Stimulated activated CD8-positive, alpha-beta memory T cell treated with anti-CD3 and anti-CD28 coated beads, Interleukin-7, amount 100 ng/mL, for 1 hour (primary cell): Measurements from ENCODE around the gene DMBT1.

Experiments
- DNase-seq, 2 donors: peaks; one replicate each; pipeline ENCODE4 v3.0.0-alpha.2; 2020; ENCODE audit warnings: low read depth in 2 of 2

The DMBT1 gene

DNA sequence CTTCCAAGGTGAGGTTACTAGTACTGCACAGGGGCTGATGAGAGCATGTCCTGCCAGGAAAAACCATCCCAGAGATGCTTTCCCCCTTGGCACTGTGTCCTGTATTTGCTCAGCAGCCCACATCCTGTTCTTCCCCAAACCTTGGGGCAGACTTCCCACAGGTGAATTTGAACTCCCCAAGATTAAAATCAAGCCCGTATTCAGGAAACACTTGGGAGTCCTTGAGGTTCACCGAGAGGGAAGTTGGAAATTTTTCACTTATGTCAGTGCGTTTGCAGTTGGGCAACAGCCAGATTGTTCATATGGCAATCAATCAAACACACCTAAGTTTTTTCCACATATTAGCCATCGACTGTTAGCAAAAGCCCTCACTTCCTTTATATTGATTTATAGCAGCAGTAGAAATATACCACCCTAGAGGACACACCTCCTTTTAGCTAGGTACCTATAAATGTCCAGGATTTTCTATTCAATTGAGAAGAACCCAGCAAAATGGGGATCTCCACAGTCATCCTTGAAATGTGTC is at the start of gene DMBT1:
TSS of gene DMBT1 (plus strand) at position 476 of the 526 bp plus-strand sequence. CDS start at position 493, 17 bp downstream.
- no peak for DNase-seq

DNA sequence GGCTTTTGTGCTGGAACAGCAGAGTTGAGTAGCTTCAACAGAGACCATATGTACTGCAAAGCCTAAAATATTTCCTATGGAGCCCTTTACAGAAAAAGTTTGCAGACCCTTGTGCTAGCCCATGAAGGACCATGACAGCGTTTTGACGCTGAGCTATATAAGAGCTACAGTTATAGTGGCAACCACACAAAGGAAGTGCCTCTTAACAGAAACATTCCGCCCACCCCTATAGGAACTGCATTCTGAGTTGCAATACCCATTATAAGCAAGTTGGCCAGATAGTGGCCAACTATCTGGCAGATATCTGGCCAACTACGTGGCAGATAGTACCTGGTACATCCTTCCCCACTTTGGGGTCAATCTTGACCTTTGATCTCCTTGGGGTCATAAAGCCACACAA is 47.5 kb upstream of the DMBT1 start:
- DNase-seq = no peak

DNA sequence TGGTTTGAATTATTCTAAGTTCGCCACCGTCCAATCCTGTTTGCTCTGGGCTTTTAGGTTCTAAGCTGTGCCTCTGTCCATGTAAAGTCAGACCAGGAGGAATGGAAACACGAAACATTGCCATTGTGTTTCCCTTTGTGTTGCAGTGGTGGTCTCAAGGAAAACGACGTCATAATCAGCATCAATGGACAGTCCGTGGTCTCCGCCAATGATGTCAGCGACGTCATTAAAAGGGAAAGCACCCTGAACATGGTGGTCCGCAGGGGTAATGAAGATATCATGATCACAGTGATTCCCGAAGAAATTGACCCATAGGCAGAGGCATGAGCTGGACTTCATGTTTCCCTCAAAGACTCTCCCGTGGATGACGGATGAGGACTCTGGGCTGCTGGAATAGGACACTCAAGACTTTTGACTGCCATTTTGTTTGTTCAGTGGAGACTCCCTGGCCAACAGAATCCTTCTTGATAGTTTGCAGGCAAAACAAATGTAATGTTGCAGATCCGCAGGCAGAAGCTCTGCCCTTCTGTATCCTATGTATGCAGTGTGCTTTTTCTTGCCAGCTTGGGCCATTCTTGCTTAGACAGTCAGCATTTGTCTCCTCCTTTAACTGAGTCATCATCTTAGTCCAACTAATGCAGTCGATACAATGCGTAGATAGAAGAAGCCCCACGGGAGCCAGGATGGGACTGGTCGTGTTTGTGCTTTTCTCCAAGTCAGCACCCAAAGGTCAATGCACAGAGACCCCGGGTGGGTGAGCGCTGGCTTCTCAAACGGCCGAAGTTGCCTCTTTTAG is 46.3 kb upstream of the DMBT1 start:
- no peak for DNase-seq

DNA sequence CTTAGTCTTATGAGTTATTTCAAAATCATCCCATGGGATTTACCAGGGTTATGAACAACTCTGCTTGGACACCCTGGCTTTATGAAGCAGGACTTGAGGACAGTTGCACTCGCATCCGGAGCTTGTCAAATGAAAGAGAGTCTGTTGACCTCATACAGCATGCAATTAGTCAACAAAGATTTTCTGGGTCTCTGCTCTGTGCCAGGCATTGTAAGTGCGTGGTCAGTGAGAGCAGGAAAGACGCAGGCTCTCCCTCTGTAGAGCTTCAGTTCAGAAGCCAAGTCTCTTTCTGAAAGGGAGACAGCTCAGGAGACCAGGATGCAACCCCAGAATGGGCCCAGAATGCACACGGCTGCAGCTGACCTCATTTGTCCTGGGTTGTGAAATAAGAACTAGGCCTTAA is 45.5 kb upstream of the DMBT1 start:
- no peak for DNase-seq

DNA sequence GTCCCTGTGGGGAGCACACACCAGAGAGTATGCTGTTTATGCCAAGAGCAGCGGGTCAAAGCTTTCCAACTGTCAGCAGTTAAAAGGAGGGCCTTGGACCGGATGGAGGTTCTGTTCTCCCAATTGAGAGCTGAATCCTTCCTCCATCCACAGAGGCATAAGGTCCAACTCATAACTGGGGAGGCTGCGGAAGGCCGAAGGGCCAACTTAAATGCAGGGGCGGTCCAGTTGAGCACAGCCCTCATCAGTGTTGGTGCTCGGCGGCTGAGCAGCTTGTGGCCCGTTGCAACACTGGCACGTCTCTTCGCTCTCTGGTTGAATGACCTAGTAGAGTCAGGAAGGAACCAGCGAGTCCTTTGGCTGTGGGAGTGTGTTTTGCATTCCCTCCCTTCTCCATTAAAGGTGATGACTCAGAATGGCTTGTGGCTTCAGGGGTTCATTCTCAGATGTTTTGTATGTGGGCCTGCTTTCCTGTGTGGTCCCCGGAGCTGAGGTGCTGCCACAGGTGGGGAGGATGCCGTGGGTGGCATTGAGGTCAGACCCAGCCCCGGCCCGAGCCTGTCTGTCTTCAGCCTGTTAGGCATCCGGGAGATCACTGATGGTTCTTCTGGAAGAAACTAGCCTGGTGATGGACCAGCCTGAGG is 44.8 kb upstream of the DMBT1 start:
- peak; percentile 6 to 23 for DNase-seq

DNA sequence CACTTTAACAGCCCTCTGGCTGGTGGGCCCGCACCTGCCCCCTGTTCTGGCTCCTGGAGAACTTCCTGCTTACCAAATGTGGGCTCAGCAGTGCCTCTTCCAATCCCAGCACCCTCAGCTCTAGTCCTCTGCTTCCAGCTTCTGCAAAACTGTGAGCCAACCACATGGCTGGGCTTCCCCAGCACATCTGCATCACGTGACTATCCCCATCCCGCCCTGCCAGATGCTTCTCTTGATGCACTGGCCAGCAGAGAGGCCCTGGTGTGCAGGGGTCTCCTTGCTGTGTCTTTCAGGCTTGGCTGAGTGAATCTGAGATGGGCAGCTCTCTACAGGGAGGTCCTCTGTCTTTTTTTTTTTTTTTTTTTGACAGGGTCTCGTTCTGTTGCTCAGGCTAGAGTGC is 43.8 kb upstream of the DMBT1 start:
- DNase-seq = no peak

DNA sequence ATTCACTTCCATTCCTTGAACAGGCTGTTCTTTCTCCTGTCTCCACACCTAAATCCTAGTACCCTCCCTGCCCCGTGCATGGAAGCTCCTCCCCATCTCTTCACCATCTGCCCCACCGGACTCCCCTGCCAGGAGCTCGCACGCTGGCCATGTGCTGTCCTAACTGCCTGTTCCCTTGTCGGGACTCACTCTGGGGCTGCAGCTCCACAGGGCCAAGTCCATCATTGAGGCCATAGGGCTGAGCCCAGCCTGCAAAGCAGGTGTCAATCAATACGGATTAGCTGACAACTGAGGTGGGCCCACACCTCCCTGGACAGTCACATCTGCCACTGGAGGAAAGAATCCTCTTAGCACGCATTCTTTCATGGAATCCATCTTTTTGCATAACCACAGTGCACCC is 41.4 kb upstream of the DMBT1 start:
- no peak for DNase-seq

DNA sequence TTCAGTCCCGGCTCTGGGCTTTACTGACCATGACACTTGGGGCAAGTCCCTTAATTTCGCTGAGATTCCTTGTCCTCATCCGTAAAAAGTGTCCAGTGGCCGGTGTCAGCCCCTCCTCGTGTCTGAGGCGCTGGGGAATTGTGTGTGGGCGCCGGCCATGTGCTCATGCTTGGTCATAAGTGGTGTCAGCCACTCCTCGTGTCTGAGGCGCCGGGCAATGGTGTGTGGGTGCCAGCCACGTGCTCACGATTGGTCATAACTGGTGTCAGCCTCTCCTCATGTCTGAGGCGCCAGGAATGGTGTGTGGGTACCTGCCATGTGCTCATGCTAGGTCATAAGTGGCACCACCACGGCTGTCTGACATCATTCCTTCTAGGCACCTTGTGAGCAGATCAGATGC is 40.7 kb upstream of the DMBT1 start:
- DNase-seq = no peak

DNA sequence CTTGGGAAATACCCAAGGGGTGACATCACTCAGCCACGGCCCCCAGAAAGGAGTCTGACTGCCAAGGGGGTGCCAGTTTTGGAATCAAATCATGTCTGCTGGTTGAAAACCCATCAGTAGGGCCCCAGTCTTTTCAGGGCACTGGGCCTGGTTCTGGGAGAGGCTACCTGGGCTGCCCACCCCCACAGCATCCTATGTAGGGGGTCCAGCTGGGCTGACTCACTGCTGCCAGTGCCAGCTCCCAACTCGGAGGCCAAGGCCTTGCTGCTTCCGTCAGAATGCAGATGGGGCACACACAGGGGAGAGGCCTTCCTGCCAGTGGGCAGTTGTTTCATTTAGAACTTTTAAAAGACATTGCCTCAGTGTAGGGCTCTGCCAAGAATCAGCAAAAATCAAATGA is 39.5 kb upstream of the DMBT1 start:
- DNase-seq = no peak

DNA sequence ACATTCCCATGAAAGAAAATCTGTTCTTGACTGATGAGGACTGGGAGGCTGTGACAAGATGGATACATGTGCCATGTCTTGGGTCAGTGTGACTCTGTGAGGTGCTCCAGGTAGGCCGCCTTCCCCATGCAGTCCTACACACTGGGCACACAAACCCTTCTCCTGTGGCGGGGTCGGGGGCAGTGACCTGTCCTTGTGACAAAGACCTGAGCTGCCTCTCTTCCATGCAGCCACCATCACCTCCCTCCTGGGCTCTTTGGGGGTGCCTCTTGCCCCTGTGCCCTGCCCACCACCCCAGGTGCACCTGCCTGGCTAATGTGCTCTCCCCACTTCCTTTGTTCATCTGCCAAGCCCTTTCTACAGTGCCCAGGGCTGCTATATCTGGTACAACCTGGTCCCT is 35.7 kb upstream of the DMBT1 start:
- DNase-seq = no peak

DNA sequence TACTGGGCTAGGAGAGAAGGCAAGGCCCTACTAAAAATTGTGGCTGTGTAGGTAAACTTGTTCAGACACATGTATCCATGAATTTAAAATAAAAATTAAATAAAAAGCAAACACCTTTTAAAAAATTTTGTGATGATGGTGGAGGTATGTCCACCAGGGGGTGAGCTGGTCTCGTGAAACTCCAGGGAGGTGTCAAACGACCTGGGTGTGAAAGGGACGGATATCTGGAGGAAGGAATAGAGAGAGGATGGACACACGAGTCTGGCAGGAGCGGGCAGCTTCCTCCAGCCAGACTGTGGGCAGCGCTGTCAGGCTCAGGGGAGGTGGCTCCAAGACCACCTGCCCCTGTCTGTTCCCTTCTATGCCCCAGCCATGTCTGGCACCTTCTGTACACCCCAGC is 34.8 kb upstream of the DMBT1 start:
- DNase-seq = no peak

DNA sequence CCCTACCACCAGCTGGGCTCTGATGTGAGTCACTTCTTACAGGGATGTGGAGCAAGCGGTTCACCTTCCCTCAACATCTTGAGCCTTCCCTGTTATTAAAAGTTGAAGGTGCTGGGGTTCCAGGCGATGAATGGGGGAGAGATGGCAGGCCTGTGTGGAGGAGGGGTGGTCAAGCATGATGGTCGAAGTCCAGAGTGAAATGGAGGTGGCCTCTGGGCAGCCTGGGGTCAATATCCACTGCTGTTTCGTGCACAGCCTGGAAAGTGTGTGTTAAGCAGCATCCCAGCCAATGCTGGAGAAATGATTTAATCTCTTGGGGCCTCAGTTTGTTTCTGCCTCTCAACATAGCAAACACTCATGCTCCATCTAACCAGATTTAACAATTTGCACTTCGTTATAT is 33.7 kb upstream of the DMBT1 start:
- no peak for DNase-seq

DNA sequence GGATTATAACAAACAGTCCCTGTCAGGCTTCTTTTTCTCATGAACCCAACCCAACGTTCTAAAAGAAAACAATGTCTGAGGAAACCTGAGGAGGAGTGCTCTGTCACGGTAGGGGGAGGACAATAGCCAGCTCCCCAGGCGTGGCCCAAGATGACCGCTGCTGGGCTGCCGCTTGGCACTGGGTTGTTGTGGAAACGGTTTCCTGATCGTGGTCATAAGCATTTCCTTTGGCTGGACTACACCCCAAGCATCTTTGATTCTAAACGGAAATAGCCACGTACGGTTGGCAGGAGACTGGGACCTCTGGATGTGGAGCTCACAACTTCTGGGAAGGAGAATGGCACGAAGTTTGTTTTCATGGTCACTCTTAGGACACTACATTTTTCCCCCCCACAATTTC is 30.4 kb upstream of the DMBT1 start:
- no peak for DNase-seq

DNA sequence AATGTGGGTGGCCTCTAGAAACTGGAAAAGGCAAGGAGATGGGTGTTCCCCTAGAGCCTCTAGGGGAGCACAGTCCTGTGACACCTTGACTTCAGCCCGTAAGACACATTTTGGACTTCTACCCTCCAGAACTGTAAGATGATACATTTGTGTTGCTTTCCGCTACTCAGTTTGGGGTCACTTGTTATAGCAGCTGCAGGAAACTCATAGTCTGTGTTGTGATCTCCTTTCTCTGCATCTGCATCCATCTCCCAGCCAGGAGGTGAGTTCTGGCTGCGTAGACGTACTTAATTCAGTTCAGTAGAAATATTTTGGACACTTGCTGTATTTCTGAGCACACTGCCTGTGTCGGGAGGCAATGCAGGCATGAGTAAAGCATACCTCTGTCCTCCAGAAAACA is 29.3 kb upstream of the DMBT1 start:
- DNase-seq = no peak

DNA sequence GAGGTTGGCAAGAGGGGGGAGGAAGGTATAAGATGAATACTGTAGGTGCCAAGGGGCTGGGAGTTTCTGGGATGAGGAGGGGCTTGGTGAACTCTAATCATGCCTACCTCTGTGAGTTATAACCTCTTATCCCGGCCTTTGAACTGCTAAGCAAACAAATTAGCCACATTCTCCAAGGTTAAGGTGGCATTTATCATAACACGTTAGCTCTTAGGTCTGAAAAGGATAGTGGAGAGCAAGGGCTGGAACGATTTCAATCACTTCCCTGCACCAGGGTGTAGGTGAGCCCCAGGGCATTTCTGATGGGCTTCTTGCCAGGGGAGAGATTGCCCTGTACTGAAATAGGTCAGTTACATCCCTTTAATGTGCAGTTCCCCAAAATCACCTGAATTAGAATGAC is 28.6 kb upstream of the DMBT1 start:
- DNase-seq = no peak

DNA sequence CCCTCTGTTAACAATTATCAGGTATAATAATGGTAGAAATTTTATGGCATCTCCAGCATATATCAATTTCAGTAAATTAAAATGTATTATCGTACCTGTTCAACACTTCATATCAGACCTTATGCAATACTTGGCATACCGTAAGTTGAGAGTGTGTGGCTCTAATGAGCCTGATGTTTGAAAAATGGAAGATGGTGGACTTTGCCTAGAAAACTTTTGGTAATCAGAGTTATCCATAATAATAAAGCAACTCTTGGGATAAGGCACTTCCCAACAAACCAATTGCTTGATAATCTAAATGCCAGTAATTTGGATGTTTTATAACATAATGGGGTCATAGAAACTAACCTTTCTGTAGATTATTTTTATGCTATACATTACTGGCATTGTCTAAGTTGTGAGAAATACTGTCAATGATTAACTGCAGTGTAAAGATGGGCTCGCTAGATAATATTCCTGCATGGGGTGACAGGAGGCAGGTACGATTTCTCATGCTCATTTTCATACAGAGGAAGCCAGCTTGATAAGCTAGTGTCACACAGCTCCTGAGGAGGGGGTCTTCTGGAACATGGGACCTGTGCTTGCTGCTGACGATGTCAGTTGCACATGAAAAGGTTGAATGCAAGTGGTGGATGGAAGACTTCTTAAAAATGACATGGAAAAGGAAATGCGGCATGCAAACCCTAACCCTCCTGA is 27.8 kb upstream of the DMBT1 start:
- DNase-seq = no peak

DNA sequence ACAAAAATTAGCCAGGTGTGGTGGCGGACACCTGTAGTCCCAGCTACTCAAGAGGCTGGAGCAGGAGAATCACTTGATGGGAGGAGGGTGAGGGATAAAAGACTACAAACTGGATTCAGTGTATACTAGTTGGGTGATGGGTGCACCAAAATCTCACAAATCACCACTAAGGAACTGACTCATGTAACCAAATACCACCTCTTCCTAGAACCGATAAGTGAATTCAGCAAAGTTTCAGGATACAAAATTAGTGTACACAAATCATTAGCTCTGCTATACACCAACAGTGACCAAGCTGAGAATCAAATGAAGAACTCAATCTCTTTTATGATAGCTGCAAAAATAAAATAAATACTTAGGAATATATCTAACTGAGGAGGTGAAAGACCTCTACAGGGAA is 23.0 kb upstream of the DMBT1 start:
- no peak for DNase-seq

DNA sequence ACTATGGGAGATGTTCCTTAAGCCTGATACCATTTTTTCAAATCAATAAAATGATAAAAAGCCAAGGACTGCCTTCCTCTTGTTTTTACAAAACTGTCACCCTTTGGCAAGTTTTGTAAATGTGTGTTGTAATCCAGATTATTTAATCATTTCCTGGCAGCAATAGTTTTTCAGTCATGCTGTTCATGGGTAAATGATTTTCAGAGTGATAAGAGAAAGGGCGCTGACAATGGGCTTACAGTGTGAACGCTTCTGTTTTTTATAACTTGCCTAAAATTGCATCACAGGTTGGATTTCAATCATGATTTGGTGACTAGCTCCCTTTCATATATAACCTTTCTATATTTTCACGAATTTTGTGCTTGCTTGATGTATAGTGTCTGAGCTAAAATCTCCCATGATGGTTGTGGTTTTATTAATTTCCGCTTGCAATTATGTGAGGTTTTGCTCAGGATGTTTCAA is 19.0 kb upstream of the DMBT1 start:
- DNase-seq = no peak

DNA sequence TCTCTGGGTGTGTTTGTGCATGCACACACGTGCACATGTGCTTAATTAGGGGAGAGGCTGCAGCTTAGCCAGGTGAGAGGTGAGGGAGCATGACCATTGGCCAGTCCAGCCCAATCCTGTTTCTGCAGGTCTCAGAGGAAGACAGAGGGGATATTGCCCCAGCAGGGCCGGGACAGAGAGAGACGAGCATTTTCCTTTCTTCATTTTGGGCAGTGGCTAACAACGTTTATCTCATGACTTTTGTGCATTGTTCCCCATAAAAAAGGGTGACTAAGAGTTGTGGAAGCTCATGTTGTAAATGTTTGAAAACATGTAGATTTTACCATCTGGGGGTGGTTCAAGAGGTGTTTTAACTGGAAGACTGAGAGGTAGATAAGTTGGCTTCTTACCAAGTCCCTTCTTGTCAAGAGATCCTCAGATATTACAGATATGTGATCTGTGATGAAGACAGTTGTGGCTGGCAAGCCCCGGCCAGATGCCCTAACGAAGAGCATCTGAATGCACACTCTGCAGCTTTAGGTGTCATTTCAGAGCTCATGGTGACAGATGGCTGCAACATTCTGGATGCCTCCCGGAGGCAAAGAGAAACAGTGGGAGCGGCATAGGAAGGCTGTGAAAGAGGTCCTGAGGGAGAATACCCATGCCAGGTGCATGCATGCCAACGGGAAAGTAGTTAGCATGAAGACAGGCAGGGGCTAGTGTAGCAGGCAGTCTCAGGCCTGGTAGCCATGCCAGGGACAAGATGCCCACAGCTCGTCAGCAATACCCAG is 16.7 kb upstream of the DMBT1 start:
- DNase-seq = no peak

DNA sequence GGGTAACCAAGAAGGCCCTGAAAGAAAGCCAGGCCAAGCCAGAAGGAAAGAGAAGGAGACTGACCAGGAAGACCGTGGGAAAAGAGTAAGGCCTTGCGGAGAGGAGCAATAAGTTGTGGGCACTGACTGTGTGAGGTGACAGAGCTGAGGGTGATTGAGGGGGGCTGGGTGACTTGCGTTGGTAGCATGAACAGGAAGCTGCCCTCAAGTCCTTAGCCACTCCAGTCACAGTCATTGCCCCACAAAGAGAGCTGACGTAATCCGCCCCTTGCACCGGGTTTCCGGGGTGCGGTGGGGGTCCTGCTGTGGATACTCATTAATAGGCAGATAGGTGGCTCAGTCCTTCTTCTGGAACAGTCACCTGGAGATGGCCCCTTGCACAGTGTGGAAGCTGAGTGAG is 16.1 kb upstream of the DMBT1 start:
- no peak for DNase-seq

DNA sequence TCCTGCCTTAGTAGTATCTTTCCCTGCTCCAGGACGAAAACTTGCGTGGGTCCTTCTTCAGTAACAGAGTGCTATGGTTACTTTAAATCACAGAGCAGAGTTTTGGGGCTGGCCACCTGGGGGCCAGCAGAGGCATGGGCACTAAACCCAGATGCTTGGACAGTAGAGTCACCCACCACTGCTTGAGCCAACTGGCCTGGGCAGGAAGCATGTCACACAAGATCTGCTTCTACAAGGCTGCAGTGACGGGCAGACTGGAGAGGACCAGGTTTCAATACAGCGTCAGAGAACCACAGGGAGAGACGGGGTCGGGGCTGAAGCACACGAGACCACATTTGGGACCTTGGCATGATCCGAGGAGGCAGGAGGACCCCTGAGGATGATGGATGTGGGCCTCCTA is 14.3 kb upstream of the DMBT1 start:
- DNase-seq = no peak
